GM13977 (cell line): ENCODE measurements around the gene SUSD4.

ENCODE experiments used
- DNase-seq: peaks from one replicate; pipeline ENCODE4 v3.0.0; 2012; ENCODE audit warnings: low spot score
- in situ Hi-C: fragments of 300-500 bp; cut with MboI; formaldehyde crosslinking; loops from one replicate; pipeline ENCODE4 v1.12.0; 2022; ENCODE audit warnings: low sequenced_read_pairs, low pct_unique_long_range_greater_than_20kb, mixed read lengths, inconsistent platforms; ENCODE audit not compliant: unreplicated experiment
- TF ChIP-seq, protein P1 (sequence below): IDR thresholded peaks from 2 replicates; pipeline ENCODE4 v1.5.1; 2012; ENCODE audit warnings: mild to moderate bottlenecking, control low read depth; ENCODE audit not compliant: insufficient read depth; ENCODE audit errors: extremely low read depth, missing control alignments

The SUSD4 gene

DNA sequence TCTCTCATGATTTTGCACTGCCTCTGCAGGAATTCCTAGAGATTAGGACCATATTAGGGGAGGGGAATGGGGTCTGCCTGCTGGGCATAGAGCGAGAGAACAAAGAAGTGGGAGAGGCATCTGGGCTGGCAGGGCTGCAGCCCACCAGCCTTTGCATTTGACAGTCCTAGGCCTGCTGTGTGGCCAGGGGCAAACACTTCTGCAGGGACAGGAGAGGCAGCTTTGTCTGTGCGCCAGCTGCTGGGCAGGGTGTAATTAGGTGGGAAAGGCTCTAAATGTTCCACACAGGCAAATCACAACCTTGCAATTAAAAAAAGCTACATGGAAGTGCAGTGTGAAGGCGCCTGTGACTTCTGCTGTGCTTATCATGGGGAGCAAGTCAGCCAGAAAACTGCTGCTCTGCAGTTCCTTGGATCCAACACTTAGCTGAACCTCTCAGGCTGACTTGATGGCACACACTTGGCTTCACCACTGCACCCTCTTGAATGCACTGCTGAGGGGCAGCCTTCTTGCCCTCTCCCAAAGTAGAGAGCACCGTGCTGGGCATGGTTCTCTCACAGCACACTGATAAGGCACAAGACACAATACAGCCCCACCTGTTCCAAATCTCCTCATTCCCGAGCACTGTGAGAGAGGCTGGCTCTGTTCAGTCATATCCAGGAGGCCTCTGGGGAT lies 147.3 kb downstream of the SUSD4 start:
- TF ChIP-seq, protein P1, sequence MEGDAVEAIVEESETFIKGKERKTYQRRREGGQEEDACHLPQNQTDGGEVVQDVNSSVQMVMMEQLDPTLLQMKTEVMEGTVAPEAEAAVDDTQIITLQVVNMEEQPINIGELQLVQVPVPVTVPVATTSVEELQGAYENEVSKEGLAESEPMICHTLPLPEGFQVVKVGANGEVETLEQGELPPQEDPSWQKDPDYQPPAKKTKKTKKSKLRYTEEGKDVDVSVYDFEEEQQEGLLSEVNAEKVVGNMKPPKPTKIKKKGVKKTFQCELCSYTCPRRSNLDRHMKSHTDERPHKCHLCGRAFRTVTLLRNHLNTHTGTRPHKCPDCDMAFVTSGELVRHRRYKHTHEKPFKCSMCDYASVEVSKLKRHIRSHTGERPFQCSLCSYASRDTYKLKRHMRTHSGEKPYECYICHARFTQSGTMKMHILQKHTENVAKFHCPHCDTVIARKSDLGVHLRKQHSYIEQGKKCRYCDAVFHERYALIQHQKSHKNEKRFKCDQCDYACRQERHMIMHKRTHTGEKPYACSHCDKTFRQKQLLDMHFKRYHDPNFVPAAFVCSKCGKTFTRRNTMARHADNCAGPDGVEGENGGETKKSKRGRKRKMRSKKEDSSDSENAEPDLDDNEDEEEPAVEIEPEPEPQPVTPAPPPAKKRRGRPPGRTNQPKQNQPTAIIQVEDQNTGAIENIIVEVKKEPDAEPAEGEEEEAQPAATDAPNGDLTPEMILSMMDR = no peak
- no peak for DNase-seq
- in situ Hi-C loops = no loop called here

DNA sequence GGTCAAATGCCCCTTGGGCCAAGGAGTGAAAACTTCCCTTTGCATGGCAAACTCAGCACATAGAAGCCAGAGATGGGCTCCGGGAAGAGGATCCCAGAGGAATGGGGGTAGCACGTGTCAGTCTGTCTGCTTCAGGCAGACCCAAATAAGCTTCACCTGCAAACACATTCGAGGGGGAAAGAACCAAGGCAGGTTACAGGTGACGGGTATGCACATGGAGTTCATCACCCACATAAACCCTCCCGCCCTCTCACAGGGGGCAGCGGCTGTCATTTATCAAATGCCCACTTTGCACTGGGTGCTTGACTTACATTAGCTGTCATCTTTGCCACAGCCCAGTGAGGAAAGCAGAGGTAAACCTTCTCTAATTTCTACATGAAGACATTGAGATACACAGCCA lies 147.9 kb downstream of the SUSD4 start:
- DNase-seq = no peak
- in situ Hi-C loops = no loop called here
- TF ChIP-seq, protein P1 = no peak

DNA sequence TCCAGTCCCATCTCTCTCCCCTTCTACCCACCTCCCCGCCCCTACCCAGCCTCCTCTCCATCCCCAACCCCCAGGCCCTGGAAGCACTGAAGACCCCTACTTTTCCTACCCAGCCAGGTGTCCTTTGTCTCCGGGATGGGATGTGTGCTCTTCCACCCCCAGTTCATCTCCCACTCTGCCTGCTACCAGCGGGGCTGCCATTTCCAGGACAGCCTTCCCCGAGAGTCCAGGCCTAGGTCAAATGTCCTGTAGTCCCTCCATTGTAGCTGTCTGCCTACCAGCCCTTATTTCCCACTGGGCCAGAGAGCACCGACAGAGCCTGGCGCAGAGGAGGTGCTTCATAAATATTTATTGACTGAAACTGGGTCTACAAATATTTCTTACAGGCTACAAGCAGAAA lies 148.9 kb downstream of the SUSD4 start:
- TF ChIP-seq, protein P1 = no peak
- in situ Hi-C loops = no loop called here
- DNase-seq = no peak

DNA sequence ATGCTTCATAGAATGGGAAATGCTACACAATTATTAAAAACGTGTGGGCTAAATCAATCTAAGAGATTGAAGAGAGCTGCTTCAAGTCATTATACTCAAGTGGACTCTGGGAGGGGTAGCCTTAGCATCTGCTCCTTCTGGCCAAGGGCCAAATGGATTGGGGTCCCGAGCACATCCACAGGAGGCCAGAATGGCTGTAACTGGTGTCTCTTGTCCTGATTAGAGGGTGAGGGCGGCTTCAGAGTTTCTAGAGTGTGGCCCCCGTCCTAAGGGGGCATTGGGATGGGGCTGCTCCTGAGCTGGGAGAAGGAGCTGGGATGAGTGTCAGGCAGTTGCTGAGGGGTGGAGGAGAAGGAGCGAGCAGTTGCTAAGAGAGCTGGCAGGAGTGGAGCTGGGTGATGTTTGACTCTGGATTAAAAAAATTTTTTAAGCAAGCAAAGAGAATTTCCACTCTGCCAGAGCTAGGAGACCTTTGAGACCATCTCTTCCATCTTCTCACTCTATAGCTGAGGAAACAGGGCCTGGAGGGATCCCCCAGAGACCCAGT lies 149.6 kb downstream of the SUSD4 start:
- DNase-seq = no peak
- in situ Hi-C loops = no loop called here
- TF ChIP-seq, protein P1 = no peak

DNA sequence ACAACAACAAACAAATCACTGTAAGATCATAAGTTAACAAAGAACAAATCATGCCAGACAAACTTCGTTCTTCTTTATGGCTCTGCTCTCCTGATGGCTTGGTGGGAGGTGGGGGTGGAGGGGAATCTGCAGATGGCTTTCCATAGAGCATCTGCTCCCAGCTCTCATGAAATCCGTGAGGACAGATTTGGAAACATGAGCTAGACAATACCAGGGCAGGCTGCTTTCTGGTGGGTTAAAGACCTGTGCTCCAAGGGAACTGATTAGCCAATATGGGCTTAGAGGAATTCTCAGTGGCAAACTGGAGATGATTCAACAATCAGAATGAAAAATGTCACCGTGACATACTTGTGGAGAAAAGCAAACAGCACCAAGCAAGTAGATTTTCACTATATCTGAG lies 151.5 kb downstream of the SUSD4 start:
- in situ Hi-C loops = no loop called here
- DNase-seq = no peak
- TF ChIP-seq, protein P1 = no peak

DNA sequence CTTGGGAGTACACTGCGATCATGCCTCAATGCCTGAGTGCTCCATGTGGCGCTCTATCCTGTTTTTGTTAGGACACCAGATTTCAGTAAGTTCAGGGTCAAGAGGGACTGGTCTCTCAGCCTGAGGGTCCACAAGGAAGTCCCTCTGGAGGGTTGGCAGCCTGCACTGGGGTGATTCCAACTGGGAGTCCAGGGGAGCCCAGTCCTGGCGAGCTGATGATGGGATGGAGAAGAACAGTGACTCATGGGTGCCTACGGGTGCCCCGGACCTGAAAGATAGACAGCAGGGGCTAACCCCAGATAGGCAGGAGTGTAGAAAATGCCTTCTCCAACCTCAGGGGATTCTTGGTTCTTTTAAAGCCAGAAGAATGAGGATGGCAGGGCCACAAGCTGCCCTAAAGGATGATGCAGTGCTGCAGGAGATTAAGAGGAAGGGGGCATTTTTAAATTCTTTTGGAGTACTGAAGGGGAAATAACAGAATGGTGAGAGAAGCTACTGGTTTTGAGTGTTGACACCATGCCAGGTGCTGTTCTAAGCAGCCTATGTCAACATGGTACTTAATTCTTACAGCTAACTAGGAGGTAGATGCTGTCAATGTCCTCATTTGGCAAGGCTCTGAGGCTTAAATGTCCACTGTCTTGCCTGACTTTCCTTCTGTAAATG lies 152.5 kb downstream of the SUSD4 start:
- TF ChIP-seq, protein P1 = no peak
- in situ Hi-C loops = no loop called here
- no peak for DNase-seq

DNA sequence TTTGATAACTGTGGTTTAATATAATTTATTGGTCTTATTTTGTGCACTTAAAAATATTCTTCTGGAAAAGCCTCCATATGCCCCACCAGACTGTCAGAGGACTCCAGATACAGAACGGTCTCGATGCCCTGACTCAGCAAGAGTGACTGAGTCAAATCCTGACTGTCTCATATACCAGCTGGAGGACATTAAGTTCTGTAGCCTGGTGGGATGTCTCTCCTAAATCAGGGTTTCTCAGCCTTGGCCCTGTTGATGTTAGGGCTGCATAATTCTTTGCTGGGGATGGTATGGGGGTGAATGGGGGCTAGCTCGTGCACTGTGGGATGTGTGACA lies 153.2 kb downstream of the SUSD4 start:
- TF ChIP-seq, protein P1 = no peak
- in situ Hi-C loops = no loop called here
- no peak for DNase-seq
